Measurements from ENCODE around the gene DNAJB13. TPM values are rescaled to one million over a fixed set of nuclear protein-coding genes. Genes with fewer than 3 reads are reported as not detected.

Gene DNAJB13
- polyA plus RNA-seq, 1 donor from 2014 or later, result not detected

- Histone ChIP-seq H3K79me2 (replicated peaks; ENCODE audit: insufficient read depth, low read length) (no peaks in the 10 kb centered on the region), H3K9ac (ENCODE audit: low read length) (no peak overlapping the region), H3K9me2 (ENCODE audit: insufficient read depth, low read length) (no peaks in the 10 kb centered on the region), H3K9me3 (ENCODE audit: low read length) (no peaks in the 10 kb centered on the region), H3F3A (ENCODE audit: insufficient read depth, low read length, poor library complexity, severe bottlenecking) (no peaks in the 10 kb centered on the region), H4K20me1 (ENCODE audit: insufficient read depth) (no peaks in the 10 kb centered on the region), H3K27ac (ENCODE audit: low read length) (no peak overlapping the region), H3K4me2 (ENCODE audit: low read length) (no peak overlapping the region), H3K4me3 (ENCODE audit: low read length) (no peak overlapping the region), H2AFZ (ENCODE audit: low read depth, low read length) (no peak overlapping the region), H3K36me3 (ENCODE audit: insufficient read depth, low read length) (no peaks in the 10 kb centered on the region), H3K27me3 (ENCODE audit: insufficient read depth, low read depth, low read length) (no peaks in the 10 kb centered on the region)
- TF ChIP-seq POLR2AphosphoS5 (IDR thresholded peaks at IDR 0.05) (no peak), SMC3 (conservative IDR thresholded peaks at IDR 0.05; ENCODE audit: poor library complexity) (no peak)
These were observed 30.4 kb downstream of the DNAJB13 start for GRCh38 chr11:73981051-73981805.

- no peaks in the 10 kb centered on the region for H4K20me1 ChIP-seq (ENCODE audit: insufficient read depth)
- H2AFZ ChIP-seq (ENCODE audit: low read depth, low read length), result peak within 1 kb of the TSS; percentile 63
- no peaks in the 10 kb centered on the region for H3K27me3 ChIP-seq (ENCODE audit: insufficient read depth, low read depth, low read length)
- TF ChIP-seq MXI1 (conservative IDR thresholded peaks at IDR 0.05; ENCODE audit: poor library complexity, severe bottlenecking), result no peak
- TF ChIP-seq REST (IDR thresholded peaks at IDR 0.05; ENCODE audit: borderline replicate concordance), result no peak
- TF ChIP-seq EZH2 (IDR thresholded peaks at IDR 0.05; ENCODE audit: borderline replicate concordance, insufficient read depth, low read length, poor library complexity, severe bottlenecking), result no peak
- TF ChIP-seq CTCF (IDR thresholded peaks at IDR 0.05; ENCODE audit: poor library complexity, severe bottlenecking), result no peak
- TF ChIP-seq TAF1 (IDR thresholded peaks at IDR 0.05; ENCODE audit: low read depth), result no peak
- TF ChIP-seq SMC3 (conservative IDR thresholded peaks at IDR 0.05; ENCODE audit: poor library complexity), result no peak
- no peak for TF ChIP-seq RAD21 (conservative IDR thresholded peaks at IDR 0.05)
- TF ChIP-seq EP300 (conservative IDR thresholded peaks at IDR 0.05; ENCODE audit: poor library complexity, severe bottlenecking), result no peak
- no peaks in the 10 kb centered on the region for H3K9me2 ChIP-seq (ENCODE audit: insufficient read depth, low read length)
- H3K27ac ChIP-seq (ENCODE audit: low read length), result no peak within 1 kb of the TSS
- no peaks in the 10 kb centered on the region for H3F3A ChIP-seq (ENCODE audit: insufficient read depth, low read length, poor library complexity, severe bottlenecking)
- peak within 1 kb of the TSS; percentile 35 for H3K9ac ChIP-seq (ENCODE audit: low read length)
- no peaks in the 10 kb centered on the region for H3K79me2 ChIP-seq (replicated peaks; ENCODE audit: insufficient read depth, low read length)
- peak within 1 kb of the TSS; percentile 71 for H3K4me3 ChIP-seq (ENCODE audit: low read length)
- H3K36me3 ChIP-seq (ENCODE audit: insufficient read depth, low read length), result no peaks in the 10 kb centered on the region
- H3K9me3 ChIP-seq (ENCODE audit: low read length), result no peaks in the 10 kb centered on the region
- peak within 1 kb of the TSS; percentile 68 for H3K4me2 ChIP-seq (ENCODE audit: low read length)
These were observed 31.8 kb downstream of the DNAJB13 start, which contains the start of gene UCP2 for GRCh38 chr11:73982595-73982989. Gene UCP2, minus strand, starts transcription at chr11:73982843. Its CDS starts 4,465 bp downstream, at chr11:73978378.
